NCI-H2196 (cell line): ENCODE measurements around the gene NRG2.

ENCODE experiments used
- DNase-seq: peaks from one replicate; lab custom pipeline; 2025; ENCODE audit not compliant: unreplicated experiment; lab: John Stamatoyannopoulos, UW

Gene NRG2

DNA sequence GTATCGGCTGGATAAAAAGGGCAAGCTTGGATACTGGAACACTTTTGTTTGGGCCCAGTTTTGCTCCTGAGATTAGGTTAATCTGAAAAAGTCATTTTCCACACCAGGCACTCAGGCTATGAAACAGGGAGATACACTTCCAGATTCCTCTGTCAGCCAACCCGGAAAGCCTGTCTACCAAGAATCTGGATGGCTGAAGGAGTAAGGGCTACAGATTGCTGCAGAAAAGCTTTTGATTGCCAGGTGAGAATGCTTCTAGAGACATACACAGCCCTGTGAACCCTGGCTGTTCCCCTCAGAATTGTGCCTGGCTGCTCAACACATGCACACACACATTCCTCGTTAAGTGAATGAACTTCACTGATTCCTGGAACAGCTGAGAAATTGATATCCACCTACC lies 133.1 kb downstream of the NRG2 start:
- no peak for DNase-seq

DNA sequence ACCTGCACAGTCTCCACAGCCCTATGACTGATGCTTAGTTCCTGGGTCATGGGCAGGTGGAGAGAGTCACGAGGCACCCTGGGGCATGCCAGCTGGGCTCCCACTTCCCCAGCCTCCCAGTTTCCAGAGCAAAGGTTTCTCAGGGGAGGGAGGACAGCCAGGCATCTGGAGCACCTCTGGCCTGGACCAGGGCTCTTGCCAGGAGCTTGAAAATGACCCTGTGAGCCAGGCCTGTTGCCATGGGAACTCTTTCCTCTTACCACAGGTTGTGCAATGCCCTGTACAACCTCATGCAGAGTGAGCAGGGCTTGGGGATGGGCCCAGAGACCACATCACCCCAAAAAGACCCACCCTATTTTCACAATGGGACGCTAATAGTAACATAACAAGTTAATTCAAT lies 134.3 kb downstream of the NRG2 start:
- DNase-seq = peak; percentile 63

DNA sequence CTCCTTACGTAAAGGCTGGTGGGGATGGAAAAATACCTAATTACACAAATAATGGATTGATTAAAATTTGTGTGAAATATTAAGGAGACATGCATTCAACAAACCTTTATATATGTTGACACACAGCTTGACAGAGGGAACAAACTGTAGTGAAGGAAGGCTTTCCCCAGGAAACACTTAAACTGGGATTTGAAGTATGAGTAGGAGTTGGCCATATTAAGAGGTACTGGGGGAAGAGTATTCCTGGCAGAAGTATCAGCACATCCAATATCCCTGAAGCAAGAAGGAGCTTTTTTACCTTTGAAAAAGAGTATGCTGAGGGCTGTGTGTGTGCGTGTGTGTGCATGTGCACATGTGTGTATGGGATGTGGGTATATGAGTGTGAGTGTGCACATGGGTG lies 136.4 kb downstream of the NRG2 start:
- DNase-seq = no peak

DNA sequence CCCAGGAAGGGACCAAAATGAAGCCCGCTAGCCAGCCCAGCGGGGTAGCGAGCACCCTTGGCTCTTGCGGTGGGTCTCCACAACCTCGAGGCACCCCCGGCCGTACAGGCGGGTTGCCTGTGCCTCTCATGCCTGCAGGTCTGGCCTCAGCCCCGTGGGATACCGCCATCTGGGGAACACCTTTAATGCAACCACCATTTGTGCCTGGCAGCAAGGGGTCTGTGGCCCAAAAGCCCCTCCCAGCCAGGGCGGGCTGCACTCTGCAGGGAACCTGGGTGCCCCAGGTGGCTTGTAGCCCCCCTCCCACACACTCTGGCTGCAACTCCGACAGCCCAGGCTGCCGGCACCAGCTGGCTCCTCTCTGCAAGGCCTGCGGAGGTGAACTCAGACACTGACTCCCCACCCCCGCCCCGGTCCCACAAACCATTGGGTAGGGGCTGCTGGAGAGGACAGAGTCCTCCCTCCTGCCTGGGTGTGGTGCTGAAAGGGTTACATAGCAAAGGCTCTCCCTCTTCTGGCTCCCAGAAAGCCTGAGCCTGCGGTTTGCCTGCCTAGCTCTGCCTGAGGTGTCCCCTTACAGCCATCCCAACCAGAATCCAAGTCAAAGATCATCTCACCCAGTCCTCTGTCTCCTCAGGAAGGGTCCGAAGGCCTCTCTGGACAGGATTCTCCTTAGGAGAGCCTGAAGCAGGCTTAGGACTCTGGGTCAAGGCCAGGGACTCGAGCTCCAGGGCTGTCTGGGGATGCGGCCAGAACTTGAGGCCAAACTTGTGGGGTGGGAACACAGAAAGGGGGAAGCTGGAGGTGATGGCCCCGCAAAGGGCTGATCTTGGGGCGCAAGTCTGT lies 138.1 kb downstream of the NRG2 start:
- no peak for DNase-seq

DNA sequence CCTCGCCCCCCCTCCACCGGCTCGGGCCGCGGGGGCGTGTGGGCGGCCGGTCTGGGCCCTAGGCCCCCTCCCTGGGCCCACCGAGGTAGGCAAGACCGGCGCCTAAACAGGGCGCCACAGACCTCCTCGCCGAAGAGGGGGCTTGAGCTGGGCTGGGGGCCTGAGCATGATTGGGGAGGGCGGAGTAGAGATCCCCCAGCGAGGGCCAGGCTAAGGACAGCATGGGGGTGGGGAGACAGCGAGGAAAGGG lies 138.6 kb downstream of the NRG2 start:
- no peak for DNase-seq

DNA sequence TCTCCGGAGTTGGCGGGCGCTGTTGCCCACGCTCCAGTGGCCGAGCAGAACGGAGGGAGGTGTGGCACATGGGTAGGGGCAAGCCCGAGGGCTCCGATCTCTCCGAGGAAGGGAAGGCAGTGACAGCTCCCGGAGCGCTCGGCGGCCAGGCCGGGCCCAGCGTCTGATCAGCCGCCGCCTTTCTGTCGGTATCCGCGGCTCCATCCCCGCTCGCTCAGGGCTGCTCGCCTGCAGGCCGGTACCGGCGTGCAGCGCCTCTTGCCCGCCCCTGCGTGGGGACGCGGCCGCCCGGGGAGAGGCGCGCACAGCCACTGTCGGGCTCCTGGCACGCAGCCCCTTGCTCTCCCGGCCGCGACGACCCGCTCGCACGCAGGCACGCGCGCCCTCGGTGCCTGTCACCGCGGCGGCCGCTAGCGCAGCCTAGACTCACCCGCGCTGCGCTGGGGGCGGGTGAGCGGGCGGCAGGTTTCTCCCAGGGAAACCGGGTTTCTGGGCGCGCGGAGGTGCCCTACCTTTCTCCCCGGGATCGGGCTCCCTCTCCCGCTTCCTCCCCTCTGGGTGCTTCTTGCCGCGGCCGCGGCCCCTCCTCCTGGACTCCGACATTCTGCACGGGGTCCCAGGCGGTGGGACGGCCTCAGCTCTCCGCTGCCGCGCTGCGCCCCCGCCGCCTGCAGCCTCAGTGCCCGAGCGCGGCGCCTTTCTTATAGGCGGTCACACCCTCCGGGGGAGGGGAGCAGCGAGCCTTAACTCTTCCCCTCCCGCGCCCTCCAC lies 139.1 kb downstream of the NRG2 start:
- no peak for DNase-seq

DNA sequence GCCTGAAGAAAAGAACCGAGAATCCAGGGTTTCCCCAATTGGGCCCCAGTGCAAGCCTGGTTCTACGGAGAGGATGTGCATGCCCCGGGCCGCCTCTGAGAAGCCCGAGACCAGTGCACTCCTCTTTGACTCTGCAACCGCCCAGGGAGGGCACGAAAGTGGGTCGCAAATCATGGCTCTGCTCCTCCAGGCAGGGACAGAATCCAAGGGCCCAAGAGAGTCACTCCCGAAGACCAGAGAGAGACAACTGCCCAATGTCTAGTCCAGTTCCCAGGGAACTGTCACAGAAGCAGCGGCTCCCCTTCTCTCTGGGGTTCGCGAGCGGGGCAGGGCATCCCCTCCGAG lies 139.7 kb downstream of the NRG2 start:
- DNase-seq = no peak

DNA sequence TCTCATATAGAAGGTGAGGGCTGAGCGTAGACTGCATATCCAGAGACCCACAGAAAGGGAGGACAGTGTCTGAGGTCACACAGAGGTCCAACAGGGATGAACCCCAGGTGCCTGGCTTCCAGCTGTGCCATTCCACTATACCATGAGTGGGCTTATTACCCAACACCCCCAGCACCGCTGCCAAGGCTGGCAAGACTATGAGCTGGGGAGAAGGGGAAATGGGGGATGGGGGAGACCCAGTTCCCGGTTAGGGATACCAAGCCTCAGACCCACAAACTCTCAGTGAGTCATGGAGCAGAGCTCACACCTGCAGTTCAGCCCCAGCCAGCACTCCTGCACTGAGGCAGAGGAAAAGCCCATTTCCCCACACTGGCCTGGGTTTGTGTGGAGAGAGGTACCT lies 141.1 kb downstream of the NRG2 start:
- DNase-seq = no peak

DNA sequence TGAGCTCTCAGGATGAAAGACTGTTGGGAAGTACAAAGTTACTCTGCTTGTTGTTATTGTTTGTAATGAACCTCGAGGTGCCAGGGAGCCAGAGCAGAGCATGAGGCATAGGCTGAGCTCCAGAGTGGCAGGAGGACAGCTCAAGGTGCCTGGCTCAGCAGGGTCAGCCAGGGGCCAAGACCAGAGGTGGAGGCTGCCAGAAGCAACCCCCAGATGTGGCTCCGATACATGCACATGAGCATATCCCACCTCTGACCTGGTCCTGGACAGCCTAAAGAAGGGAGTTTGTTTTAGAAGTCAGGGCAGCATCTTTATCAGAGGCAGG lies 141.9 kb downstream of the NRG2 start:
- no peak for DNase-seq

DNA sequence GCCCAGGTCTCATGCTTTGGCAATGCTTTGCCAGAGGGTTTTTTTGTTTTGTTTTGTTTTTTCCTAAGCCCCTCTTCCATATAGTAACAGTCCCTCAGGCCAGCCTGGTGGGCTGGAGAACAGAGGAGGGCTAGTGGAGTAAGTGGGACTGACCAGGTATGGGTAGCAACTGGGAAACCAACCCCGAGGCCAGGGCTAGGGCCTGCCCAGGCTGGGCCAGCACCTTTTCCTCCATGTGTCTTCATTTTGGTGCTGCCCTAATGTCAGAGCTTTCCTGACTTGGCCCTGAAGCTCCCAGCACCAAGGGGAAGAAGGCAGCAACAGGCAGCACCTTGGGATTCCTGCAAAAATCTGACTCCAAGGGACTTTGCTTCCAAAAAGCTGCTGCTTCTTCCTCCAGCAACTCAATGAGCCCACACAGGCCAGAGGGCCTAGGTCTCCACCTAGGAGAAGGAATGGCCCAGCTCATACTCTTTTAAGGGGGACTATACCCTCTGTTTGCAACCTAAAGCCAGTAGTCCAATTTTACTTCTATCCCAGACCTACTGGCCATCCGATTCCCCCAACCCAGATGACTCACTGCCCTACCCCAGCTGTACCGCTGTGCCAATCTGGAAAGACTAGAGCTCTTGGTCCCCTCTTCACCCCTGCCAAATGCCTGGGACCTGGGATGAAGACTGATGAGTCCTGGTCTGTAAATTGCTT lies 142.4 kb downstream of the NRG2 start:
- no peak for DNase-seq

DNA sequence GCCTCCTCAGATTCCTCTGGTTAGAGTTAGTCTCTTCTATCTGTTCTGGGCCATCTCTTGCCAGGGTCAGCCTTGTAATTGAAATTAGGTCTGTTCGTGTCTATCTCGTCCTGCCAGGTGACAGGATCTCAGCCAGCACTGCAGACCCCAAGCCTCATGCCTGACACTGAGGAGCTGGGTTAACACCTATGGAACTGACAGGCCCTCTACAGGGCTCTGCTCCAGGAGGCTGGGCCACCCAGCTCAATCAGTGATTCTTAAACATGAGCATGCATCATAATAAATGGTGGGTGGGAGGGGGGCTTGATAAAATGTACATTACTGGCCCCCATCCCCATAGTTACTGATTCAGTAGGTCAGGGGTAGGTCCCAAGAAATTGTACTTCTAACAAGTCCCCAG lies 144.1 kb downstream of the NRG2 start:
- no peak for DNase-seq

DNA sequence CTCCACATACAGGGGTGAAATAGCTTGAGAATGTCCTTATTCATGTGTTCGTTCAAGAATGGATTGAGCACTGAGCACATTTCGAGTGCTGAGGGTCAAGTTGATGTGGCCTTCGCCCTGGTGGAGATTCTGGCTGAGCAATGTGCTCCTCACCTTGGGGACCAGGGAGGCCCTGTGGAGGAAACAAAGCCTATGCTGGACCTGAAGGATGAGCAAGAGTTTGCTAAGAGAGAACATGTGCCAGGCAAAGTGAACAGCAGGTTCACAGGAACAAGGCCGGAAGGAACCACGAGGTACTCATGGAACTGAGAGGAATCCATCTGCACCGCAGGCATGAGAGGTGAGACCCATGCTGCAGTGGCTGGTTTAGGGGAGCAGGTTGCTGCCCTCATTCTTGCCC lies 145.1 kb downstream of the NRG2 start:
- no peak for DNase-seq

DNA sequence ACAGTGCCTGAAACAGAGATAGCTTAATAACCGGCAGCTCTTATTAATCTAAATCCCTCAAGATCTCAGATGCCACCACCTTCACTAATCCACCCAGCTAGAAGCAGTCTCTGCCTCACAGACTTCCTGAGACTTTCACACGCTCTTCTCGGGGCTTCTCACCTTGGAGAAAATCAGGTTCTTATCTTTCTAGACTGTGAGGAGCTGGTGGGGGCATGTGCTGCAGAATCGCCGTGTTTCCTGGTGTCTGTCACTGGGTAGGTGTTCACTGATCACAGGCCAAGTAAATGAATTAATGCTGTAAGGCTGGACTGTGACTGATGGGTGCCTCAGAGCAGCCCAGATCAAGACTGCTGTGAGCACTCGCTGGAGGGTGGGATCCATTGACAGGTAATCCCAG lies 145.8 kb downstream of the NRG2 start:
- no peak for DNase-seq

DNA sequence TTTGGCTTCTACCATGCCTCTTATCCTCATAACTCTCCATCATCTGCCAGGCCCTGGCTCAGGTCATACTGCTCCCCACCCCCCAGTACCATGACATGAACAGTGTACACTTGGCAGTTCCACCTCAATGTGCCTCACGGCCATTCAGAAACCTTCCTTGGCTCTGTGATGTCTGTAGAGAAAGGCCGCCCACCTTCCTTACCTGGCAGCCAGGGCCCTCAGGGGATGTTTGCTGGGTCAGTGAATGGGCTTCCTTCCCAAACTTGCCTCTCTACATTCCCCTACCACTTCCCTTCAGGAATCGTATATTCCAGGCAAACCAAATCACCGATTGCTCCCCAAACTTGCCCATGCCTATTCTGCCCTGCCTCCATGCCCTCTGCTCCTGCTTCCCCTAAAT lies 146.4 kb downstream of the NRG2 start:
- no peak for DNase-seq

DNA sequence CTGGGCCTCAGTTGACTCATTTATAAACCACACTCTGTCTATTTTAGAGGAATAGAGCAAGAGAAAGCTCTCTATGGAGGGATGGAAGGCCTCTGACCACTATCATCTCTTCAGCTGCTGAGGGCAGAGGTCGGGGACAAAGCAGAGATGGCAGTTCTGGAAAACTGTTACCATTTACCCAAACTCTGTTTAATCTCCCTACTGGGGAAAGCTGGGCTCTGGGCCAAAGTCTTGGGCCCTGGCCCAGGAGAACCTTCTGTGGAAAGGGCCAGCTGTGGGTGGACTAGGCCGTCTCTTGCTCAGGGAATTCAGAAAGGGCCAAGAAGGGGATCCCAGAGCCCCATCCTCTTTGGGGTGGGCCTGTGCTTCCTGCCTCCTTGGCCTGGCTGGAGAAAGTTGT lies 147.5 kb downstream of the NRG2 start:
- no peak for DNase-seq

DNA sequence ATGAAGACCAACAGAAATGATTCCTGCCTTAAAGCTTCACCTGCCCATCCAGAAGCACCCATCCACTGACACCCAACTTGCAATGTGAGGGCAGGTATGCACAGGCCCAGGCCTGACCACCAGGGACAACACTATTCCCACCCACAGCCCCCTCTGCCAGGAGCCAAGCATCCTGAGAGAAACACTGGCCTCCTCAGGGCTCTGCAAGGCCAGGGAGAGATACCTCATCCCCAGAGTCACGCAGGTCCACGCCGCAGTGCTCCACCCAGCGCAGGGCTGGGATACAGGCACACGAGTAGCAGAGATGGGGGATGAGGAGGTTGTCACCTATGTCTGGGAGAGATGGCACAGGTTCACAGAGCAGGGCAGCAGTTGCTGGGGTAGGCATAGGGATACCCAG lies 148.1 kb downstream of the NRG2 start:
- no peak for DNase-seq

DNA sequence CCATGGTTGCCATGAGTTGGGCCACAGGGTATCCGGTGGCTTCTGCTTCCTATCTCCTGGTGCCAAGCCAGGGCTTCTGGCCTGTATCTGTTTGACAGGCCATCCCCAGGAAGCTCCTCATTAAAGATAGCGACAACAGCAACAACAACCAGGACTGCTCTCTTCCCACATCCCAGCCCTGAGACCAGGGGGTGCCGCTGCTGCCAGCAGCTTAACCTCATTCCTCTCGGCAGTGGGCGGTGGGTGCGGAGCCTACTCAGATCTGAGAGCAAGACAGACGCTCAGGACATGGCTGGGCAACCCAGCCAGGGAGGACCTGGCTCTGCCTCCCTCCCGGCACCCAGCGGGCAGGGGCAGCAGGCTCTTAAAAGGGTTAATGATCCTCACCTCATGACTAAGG lies 149.2 kb downstream of the NRG2 start:
- DNase-seq = no peak

DNA sequence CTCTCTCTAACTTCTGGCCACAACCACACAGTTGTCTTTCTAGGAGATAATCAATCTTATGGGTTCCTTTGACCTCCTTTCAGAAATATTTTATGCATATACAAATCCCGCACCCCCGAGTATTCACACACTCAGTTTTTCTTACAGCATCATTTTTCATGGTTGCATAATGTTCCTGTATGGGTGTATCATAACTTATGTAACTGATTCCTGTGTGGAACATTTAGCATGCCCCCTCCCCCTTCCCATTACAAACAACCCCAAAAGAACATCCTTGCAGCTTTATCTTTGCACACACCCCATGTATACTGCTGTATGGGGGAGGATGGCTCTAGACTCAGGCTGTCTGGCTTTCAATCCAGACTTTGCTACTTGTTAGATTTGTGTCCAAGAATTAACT lies 153.7 kb downstream of the NRG2 start:
- no peak for DNase-seq

DNA sequence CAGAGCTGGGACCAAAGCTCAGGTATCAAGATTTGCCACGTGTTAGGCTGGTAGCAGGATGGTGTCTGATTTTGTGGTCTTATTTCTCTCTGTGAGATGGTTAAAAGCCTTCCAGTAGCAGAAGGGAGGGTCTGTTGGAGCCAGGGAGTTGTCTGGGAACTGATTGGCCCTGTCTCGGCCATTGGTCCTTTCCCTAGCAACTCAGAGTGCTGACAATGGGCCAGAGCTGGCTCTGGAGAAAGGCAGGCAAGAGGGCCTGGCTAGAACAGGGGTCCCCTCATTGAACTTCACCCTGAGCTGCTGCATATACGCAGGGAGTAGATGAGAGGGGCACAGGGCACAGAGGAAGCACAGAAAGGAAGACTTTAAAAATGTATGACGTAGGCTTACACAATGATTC lies 154.7 kb downstream of the NRG2 start:
- no peak for DNase-seq

DNA sequence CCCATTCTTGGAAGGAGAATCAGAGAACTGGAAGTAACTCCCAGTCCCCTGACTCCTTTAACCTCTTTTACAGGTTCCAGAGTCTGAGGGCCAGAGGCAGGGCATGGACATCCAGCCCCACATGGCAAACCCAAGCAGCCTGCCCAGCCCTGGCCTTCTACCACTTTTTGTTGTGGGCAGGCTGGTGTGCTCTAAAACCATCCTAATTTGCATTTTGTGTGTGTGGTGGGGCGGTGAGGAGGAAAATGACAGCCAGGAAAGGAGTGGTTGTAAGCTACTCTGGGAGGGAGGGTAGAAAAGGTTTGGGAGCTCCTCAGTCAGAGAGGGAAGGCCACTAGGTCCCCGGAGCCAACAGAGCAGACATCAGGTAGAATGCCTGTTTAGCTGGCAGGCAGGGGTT lies 156.9 kb downstream of the NRG2 start:
- DNase-seq = no peak

DNA sequence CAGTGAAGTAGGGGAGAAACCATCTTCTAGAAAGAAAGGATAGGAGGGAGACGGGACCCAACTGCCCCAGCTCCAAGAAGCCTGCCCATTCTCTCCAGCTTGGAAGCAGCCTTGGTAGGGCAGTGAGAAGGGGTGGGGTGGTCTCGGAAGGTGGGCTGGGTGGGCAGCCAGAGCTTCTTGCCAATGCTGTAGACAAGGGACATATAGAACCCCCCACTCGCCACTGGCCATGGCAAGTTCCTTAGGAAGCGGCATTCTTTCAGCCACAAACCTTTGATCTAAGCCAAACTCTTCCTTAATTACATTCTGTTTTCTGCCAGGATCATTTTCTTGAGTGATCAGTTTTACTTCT lies 157.3 kb downstream of the NRG2 start:
- DNase-seq = no peak

DNA sequence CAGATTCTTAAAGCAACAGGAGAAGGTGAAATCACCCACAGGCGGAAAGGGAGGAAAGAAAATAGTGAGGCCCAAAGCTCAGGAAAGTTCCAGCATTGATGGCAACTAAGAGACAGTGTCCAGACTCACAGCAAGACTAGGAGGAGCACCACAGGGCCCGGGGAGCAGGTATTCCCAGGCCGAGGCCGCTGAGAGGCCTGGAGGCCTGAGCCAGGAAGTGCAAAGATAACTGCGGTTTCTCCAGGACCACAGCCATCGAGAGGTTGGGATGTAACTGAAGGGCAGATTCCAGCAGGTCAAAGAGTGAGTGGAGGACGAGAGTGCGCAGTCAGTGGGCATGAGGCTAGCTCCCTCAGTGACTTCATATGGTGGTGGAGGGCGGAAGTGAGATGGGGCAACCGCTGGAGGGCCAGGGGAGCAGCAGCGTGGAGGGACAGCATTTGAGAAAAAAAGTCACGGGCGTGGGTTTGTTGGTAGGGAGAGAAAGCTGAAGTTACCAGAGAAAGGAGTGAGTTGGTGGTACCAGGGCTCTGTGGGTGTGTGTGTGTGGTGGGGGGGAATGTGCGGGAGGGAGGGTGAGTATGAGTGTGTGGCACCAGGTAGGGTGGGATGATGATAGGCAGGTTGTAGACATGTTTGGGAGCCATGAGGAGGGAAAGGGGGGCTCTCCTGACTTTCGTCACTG lies 157.8 kb downstream of the NRG2 start:
- no peak for DNase-seq
